Fibroblast of the aortic adventitia (primary cell): Measurements from ENCODE around the gene MYH7B. TPM values are rescaled to one million over a fixed set of nuclear protein-coding genes. Genes with fewer than 3 reads are reported as not detected.
A peak's percentile ranks its signal among the peaks of the same experiment; 100 is the strongest.

Experiments
- DNase-seq: peaks from one replicate; pipeline ENCODE4 v3.0.0-alpha.2; 2010; ENCODE audit warnings: low read depth
- H3K4me3 ChIP-seq: 2 replicates; pipeline ENCODE4 v1.5.1; 2011; ENCODE audit warnings: low read depth, mild to moderate bottlenecking, control low read depth, low read length, moderate library complexity
- total RNA-seq: library from RNA; depleted of rRNA; stranded (reverse); fragments of >200 nt; gene quantifications from 2 replicates; pipeline ENCODE4 v1.2.3, GENCODE V29; 2012; ENCODE audit warnings: low replicate concordance
- TF ChIP-seq, protein P1 (sequence below): IDR thresholded peaks from 2 replicates; pipeline ENCODE4 v1.5.1; 2011; ENCODE audit warnings: mild to moderate bottlenecking, low read length, control low read depth, inconsistent platforms; ENCODE audit not compliant: insufficient read depth

MYH7B gene
- 0.25 TPM in 1 of 2 replicates, not detected in the other for total RNA-seq

DNA sequence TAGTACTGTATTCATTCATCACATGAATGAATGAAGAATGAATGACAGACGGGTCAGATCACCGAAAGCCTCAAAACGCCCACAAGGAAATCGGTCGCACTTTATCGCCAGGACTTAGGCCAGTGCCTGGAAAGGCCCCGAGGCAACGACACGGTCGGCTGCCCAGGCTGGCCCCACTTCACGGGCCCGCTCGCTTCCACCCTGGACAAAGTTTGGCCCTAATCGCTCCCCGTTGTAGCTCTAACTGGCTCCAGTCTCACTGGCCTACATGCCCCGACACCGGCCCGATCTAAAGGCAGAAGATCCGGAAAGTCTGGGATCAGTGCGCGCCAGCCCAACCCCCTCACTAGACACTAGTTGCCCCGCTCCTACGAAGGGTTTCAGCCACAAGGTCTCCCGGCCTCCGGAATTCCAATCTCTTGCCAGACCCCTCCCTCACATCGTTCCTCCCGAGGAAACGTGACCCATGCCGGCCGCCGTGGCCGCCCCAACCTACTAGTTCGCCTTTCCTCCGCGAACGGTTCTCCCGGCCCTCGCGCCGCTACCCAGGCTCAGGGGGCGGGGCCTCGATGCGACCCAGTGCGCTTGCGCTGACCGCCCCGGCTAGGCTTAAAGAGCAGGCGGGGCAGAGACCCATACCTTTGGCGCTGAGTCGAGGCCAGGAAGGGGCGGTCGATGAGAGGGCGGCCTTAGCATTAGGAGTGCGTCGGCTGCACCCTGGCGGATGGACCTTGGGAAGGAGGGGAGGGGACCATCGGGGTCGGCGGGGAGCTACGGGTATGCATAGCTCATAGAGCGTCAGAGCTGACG lies at the start of gene MYH7B, which contains the start of gene GSS:
Gene MYH7B (plus strand): TSS at position 638 of the 810 bp plus-strand sequence. CDS start 22,138 bp downstream, outside the sequence.
Gene GSS (minus strand): TSS at position 576 of the 810 bp plus-strand sequence. CDS start 3,954 bp downstream, outside the sequence.
- peak within 1 kb of the TSS; percentile 87 for H3K4me3 ChIP-seq
- peak; percentile 95 for DNase-seq
- TF ChIP-seq, protein P1, sequence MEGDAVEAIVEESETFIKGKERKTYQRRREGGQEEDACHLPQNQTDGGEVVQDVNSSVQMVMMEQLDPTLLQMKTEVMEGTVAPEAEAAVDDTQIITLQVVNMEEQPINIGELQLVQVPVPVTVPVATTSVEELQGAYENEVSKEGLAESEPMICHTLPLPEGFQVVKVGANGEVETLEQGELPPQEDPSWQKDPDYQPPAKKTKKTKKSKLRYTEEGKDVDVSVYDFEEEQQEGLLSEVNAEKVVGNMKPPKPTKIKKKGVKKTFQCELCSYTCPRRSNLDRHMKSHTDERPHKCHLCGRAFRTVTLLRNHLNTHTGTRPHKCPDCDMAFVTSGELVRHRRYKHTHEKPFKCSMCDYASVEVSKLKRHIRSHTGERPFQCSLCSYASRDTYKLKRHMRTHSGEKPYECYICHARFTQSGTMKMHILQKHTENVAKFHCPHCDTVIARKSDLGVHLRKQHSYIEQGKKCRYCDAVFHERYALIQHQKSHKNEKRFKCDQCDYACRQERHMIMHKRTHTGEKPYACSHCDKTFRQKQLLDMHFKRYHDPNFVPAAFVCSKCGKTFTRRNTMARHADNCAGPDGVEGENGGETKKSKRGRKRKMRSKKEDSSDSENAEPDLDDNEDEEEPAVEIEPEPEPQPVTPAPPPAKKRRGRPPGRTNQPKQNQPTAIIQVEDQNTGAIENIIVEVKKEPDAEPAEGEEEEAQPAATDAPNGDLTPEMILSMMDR, result peak; percentile 58

DNA sequence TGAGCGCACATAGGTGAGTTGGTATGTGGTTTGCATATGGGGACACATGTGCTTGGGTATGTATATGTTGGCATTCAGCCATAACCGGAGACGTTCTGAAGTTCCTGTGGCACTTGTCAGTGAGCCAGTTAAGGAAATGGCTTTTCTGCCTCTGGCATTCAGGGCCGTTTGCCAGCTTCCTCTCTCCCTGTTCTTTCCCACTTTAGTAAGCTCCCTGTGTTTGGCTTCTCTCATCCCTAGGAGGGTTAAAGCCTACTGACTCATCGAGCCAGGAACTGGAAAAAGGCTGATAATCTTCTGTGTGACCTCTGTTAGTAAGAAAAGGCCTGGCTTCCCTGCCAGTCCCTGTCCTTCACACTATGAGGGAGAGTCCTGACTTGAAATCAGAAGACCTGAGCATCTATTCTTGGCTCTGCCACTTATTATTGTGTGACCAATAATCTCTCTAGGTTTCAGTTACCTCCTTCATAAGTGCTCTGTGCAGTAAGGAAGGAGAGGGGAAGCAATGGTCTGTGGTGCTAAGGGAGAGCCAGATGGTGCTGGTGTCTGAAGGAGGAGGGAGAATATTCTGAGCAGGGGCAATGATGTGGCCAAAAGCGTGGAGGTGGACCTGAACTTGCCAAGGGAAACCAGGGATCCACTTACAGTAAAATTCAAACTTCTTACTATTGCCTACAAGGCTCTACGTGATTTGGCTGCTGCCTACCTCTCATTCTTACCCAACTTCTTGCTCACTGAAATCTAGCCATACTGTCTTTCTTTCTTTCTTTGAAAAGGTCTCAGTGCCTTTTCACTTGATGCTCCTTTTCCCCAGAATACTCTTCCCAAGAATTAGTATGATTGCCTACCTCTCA lies 47.8 kb upstream of the MYH7B start:
- TF ChIP-seq, protein P1, result no peak
- no peak overlapping the region for H3K4me3 ChIP-seq
- peak; percentile 89 for DNase-seq

DNA sequence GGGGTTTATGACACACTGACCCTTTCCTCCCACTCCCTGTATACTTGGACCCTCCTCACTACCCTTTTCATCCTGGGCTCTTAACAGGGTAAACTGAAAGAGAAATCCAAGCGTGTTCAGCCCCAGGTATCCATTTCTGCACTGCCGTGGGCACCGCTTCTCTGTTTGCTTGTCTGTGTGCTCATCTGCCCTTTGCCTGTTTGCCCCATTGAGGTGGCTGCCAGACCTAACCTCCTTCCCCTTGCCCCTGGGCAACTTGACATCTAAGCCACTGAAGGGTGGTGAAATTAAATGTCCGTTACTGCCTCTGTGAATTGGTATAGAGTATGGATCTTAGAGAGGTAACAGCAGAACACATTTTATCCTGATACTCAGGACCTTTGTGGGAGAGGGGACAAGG lies 40.5 kb upstream of the MYH7B start:
- H3K4me3 ChIP-seq, result no peak overlapping the region
- no peak for DNase-seq
- TF ChIP-seq, protein P1, result no peak

DNA sequence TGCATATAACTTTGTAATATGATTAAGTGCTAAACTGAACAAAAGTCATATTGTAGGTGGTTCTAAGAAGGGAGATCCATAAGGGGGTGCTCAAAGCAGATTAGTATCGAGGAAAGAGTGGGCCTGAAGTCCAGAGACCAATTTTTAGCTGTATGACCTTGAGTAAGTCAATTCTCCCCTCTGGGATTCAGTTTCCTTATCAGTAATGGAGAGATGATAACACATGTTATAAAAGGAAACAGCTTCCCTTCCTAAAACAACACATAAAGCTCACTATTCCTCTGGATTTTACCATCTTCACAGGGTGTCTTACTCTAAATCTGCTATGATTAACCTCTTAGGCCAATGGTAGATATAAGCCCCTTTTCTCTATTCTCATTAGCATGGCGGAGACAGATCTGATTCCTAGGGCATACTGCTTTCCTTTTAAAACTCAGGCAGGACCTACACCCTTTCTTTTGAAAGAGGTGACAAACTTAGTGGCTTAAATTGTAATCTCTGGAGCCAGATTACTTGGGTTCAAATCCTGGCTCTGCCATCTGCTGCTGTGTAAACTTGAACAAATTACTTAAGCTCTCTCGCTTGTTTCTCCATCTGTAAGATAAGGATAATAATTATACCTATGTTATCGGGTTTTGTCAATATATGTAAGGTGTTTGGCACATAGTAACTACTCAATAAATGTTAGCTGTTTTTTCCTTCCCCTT lies 39.8 kb upstream of the MYH7B start:
- no peak overlapping the region for H3K4me3 ChIP-seq
- TF ChIP-seq, protein P1, result no peak
- peak; percentile 9 for DNase-seq

DNA sequence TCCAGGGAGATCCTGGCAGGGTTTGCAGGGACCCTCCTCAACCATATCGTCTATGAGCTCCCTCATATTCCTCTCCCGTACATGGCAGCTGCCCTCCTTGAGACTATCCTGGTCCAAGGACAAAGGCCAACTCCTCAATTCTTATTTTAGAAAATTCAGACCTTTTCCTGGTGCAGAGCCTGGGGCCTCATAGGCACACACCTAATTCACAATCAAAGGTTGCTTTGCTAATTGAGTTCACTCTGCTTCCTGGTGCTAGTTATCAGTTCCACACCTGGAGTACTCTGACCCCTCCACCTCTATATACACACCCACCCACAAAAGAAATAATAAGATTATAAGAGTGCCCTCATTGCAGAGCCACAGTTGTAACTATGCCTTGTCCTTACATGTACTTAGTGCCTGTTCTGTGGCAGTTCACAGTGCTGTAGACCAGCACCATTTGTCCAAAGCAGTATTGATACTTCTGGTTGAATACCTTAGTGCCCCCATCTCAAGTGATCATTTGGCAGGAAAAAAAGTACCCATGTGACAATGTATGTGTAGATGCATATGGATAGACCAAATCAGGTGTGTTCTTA lies 38.8 kb upstream of the MYH7B start:
- TF ChIP-seq, protein P1, result no peak
- DNase-seq, result no peak
- H3K4me3 ChIP-seq, result no peak overlapping the region

DNA sequence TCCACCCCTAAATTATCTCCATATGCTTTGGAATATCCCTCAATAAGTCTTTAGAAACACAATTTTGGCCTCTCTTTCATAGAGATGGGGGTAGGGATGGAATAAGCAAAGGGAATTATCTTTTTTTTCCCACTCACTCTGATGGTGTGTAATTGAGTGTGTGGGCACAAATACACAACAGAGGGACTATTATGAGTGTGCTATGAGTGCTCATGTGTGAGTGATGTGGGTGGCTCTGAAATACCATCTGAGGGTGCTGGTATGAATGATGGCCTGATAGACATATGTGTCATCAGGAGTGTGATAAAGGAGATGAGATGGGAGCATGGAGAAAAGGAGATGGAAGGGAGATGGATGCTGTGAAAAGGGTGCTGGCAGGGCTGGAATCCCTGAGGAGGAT lies 35.6 kb upstream of the MYH7B start:
- no peak for DNase-seq
- TF ChIP-seq, protein P1, result no peak
- H3K4me3 ChIP-seq, result no peak overlapping the region
